ENCODE data around the gene SEL1L2.

Gene SEL1L2

GRCh38 chr20:13913131-13913530, 77.3 kb downstream of the SEL1L2 start:
- Histone ChIP-seq H3K9me3 (ENCODE audit: control insufficient read depth, insufficient read depth, low read length) (no peaks in the 10 kb centered on the region), H3K4me1 (ENCODE audit: insufficient read depth, low read length) (no peaks in the 10 kb centered on the region), H3K9ac (ENCODE audit: low read depth, low read length) (no peak overlapping the region), H3K36me3 (ENCODE audit: insufficient read depth, low read length) (no peaks in the 10 kb centered on the region)

- no peaks in the 10 kb centered on the region for H3K4me1 ChIP-seq (ENCODE audit: insufficient read depth, low read length)
- H3K36me3 ChIP-seq (ENCODE audit: insufficient read depth, low read length) = no peaks in the 10 kb centered on the region
- H3K9me3 ChIP-seq (ENCODE audit: control insufficient read depth, insufficient read depth, low read length) = no peaks in the 10 kb centered on the region
- no peak overlapping the region for H3K9ac ChIP-seq (ENCODE audit: low read depth, low read length)
Observed at GRCh38 chr20:13910492-13910891, 79.9 kb downstream of the SEL1L2 start.

- Histone ChIP-seq H3K36me3 (ENCODE audit: insufficient read depth, low read length) (no peaks in the 10 kb centered on the region), H3K9me3 (ENCODE audit: control insufficient read depth, insufficient read depth, low read length) (no peaks in the 10 kb centered on the region), H3K4me1 (ENCODE audit: insufficient read depth, low read length) (no peaks in the 10 kb centered on the region), H3K9ac (ENCODE audit: low read depth, low read length) (no peak overlapping the region)
Observed at GRCh38 chr20:13909067-13909466, 81.3 kb downstream of the SEL1L2 start.

- Histone ChIP-seq H3K4me1 (ENCODE audit: insufficient read depth, low read length) (no peaks in the 10 kb centered on the region), H3K9me3 (ENCODE audit: control insufficient read depth, insufficient read depth, low read length) (no peaks in the 10 kb centered on the region), H3K36me3 (ENCODE audit: insufficient read depth, low read length) (no peaks in the 10 kb centered on the region), H3K9ac (ENCODE audit: low read depth, low read length) (no peak overlapping the region)
Observed at GRCh38 chr20:13904766-13905165, 85.6 kb downstream of the SEL1L2 start.

- H3K9me3 ChIP-seq (ENCODE audit: control insufficient read depth, insufficient read depth, low read length) = no peaks in the 10 kb centered on the region
- no peaks in the 10 kb centered on the region for H3K4me1 ChIP-seq (ENCODE audit: insufficient read depth, low read length)
- H3K36me3 ChIP-seq (ENCODE audit: insufficient read depth, low read length) = no peaks in the 10 kb centered on the region
- H3K9ac ChIP-seq (ENCODE audit: low read depth, low read length) = no peak overlapping the region
Observed at GRCh38 chr20:13900496-13900895, 89.9 kb downstream of the SEL1L2 start.

- Histone ChIP-seq H3K4me1 (ENCODE audit: insufficient read depth, low read length) (no peaks in the 10 kb centered on the region), H3K36me3 (ENCODE audit: insufficient read depth, low read length) (no peaks in the 10 kb centered on the region), H3K9ac (ENCODE audit: low read depth, low read length) (no peak overlapping the region), H3K9me3 (ENCODE audit: control insufficient read depth, insufficient read depth, low read length) (no peaks in the 10 kb centered on the region)
Observed at GRCh38 chr20:13898012-13898612, 92.3 kb downstream of the SEL1L2 start.

- no peaks in the 10 kb centered on the region for H3K36me3 ChIP-seq (ENCODE audit: insufficient read depth, low read length)
- H3K4me1 ChIP-seq (ENCODE audit: insufficient read depth, low read length) = no peaks in the 10 kb centered on the region
Observed at GRCh38 chr20:13891575-13891974, 98.8 kb downstream of the SEL1L2 start.

GRCh38 chr20:13884803-13885202, 105.6 kb downstream of the SEL1L2 start:
- H3K9ac ChIP-seq (ENCODE audit: low read depth, low read length) = no peak overlapping the region
- H3K36me3 ChIP-seq (ENCODE audit: insufficient read depth, low read length) = no peaks in the 10 kb centered on the region
- H3K4me1 ChIP-seq (ENCODE audit: insufficient read depth, low read length) = no peaks in the 10 kb centered on the region; the same call in 1 of the 2 replicates
- no peaks in the 10 kb centered on the region for H3K9me3 ChIP-seq (ENCODE audit: control insufficient read depth, insufficient read depth, low read length)

More at GRCh38 chr20:13891575-13891974, 98.8 kb downstream of the SEL1L2 start:
- Histone ChIP-seq H3K9ac (ENCODE audit: low read depth, low read length) (no peak overlapping the region), H3K9me3 (ENCODE audit: control insufficient read depth, insufficient read depth, low read length) (peaks cover 4% of the 10 kb centered on the region)

GRCh38 chr20:13883425-13883824, 107.0 kb downstream of the SEL1L2 start:
- H3K9me3 ChIP-seq (ENCODE audit: control insufficient read depth, insufficient read depth, low read length) = no peaks in the 10 kb centered on the region
- H3K9ac ChIP-seq (ENCODE audit: low read depth, low read length) = no peak overlapping the region
- H3K36me3 ChIP-seq (ENCODE audit: insufficient read depth, low read length) = no peaks in the 10 kb centered on the region
- no peaks in the 10 kb centered on the region; the same call in 1 of the 2 replicates for H3K4me1 ChIP-seq (ENCODE audit: insufficient read depth, low read length)

GRCh38 chr20:13878566-13878965, 111.8 kb downstream of the SEL1L2 start:
- no peaks in the 10 kb centered on the region for H3K36me3 ChIP-seq (ENCODE audit: insufficient read depth, low read length)
- H3K4me1 ChIP-seq (ENCODE audit: insufficient read depth, low read length) = peaks cover 19% of the 10 kb centered on the region
- H3K9me3 ChIP-seq (ENCODE audit: control insufficient read depth, insufficient read depth, low read length) = no peaks in the 10 kb centered on the region
- no peak overlapping the region for H3K9ac ChIP-seq (ENCODE audit: low read depth, low read length)

GRCh38 chr20:13877793-13878192, 112.6 kb downstream of the SEL1L2 start:
- no peaks in the 10 kb centered on the region for H3K36me3 ChIP-seq (ENCODE audit: insufficient read depth, low read length)
- H3K4me1 ChIP-seq (ENCODE audit: insufficient read depth, low read length) = peaks cover 21% of the 10 kb centered on the region
- no peak overlapping the region for H3K9ac ChIP-seq (ENCODE audit: low read depth, low read length)
- H3K9me3 ChIP-seq (ENCODE audit: control insufficient read depth, insufficient read depth, low read length) = no peaks in the 10 kb centered on the region

GRCh38 chr20:13875265-13875811, 115.1 kb downstream of the SEL1L2 start:
- peaks cover 21% of the 10 kb centered on the region for H3K4me1 ChIP-seq (ENCODE audit: insufficient read depth, low read length)
- H3K9me3 ChIP-seq (ENCODE audit: control insufficient read depth, insufficient read depth, low read length) = no peaks in the 10 kb centered on the region
- no peak overlapping the region for H3K9ac ChIP-seq (ENCODE audit: low read depth, low read length)
- no peaks in the 10 kb centered on the region for H3K36me3 ChIP-seq (ENCODE audit: insufficient read depth, low read length)

- no peaks in the 10 kb centered on the region for H3K9me3 ChIP-seq (ENCODE audit: control insufficient read depth, insufficient read depth, low read length)
- H3K4me1 ChIP-seq (ENCODE audit: insufficient read depth, low read length) = peaks cover 21% of the 10 kb centered on the region
- H3K9ac ChIP-seq (ENCODE audit: low read depth, low read length) = peak overlapping the region; percentile 28; the same call in 1 of the 2 replicates
- no peaks in the 10 kb centered on the region for H3K36me3 ChIP-seq (ENCODE audit: insufficient read depth, low read length)
Observed at GRCh38 chr20:13874394-13875157, 115.8 kb downstream of the SEL1L2 start.

- Histone ChIP-seq H3K36me3 (ENCODE audit: insufficient read depth, low read length) (no peaks in the 10 kb centered on the region), H3K9me3 (ENCODE audit: control insufficient read depth, insufficient read depth, low read length) (no peaks in the 10 kb centered on the region), H3K9ac (ENCODE audit: low read depth, low read length) (peak overlapping the region; percentile 23; the same call in 1 of the 2 replicates), H3K4me1 (ENCODE audit: insufficient read depth, low read length) (peaks cover 21% of the 10 kb centered on the region)
Observed at GRCh38 chr20:13873831-13874230, 116.6 kb downstream of the SEL1L2 start.

Data from ES-I3 (cell line).